Liver (tissue), 9 donors: Measurements from ENCODE around the gene SMYD3. TPM values are rescaled to one million over a fixed set of nuclear protein-coding genes. Genes with fewer than 3 reads are reported as not detected.

Source experiments
- DNase-seq: peaks from one replicate; pipeline ENCODE4 v3.0.0-alpha.2; 2017; ENCODE audit warnings: low spot score
- H3K27ac ChIP-seq, 2 donors: one replicate each; pipeline ENCODE4 v1.7.0; 2013; ENCODE audit warnings: inconsistent platforms in 2 of 2, low read length in 2 of 2, control low read depth in 1 of 2, low read depth in 1 of 2, mild to moderate bottlenecking in 1 of 2
- H3K27me3 ChIP-seq, 4 donors: one replicate each; pipeline versions ENCODE4 v1.6.1 to v1.7.0; 2013; ENCODE audit warnings: low read length in 3 of 4, inconsistent platforms in 1 of 4, mild to moderate bottlenecking in 1 of 4, moderate library complexity in 1 of 4; ENCODE audit not compliant: control insufficient read depth in 4 of 4, insufficient read depth in 4 of 4
- H3K36me3 ChIP-seq, 4 donors: one replicate each; pipeline versions ENCODE4 v1.6.1 to v1.7.0; 2013; ENCODE audit warnings: low read length in 3 of 4, mild to moderate bottlenecking in 3 of 4, low read depth in 1 of 4, moderate library complexity in 1 of 4; ENCODE audit not compliant: control insufficient read depth in 4 of 4, insufficient read depth in 3 of 4
- H3K4me1 ChIP-seq, 4 donors: one replicate each; pipeline versions ENCODE4 v1.6.1 to v1.7.0; 2013; ENCODE audit warnings: low read length in 3 of 4, mild to moderate bottlenecking in 3 of 4, moderate library complexity in 1 of 4; ENCODE audit not compliant: control insufficient read depth in 4 of 4, insufficient read depth in 4 of 4
- H3K4me3 ChIP-seq, 3 donors: one replicate each; pipeline versions ENCODE4 v1.6.1 to v1.7.0; 2013; ENCODE audit warnings: low read length in 3 of 3, control low read depth in 1 of 3, low read depth in 1 of 3, mild to moderate bottlenecking in 1 of 3
- H3K9ac ChIP-seq, 2 donors: one replicate each; pipeline ENCODE4 v1.7.0; 2013; ENCODE audit warnings: low read length in 2 of 2, mild to moderate bottlenecking in 2 of 2, moderate library complexity in 2 of 2, control low read depth in 1 of 2, low read depth in 1 of 2
- H3K9me3 ChIP-seq, 4 donors: one replicate each; pipeline versions ENCODE4 v1.6.1 to v1.7.0; 2013; ENCODE audit warnings: low read length in 3 of 4; ENCODE audit not compliant: control insufficient read depth in 4 of 4
- CTCF ChIP-seq: fragments of 150-350 bp; IDR thresholded peaks from 2 replicates; pipeline ENCODE4 v1.5.1; 2017; ENCODE audit warnings: improper control_type of control experiment, low read depth, low read length; ENCODE audit not compliant: missing input control
- EGR1 ChIP-seq, 2 donors: IDR thresholded peaks; 2 replicates each; pipeline ENCODE4 v1.6.1; 2016 to 2018; ENCODE audit warnings: antibody characterized with exemption in 2 of 2, low read depth in 2 of 2
- FOXA1 ChIP-seq: IDR thresholded peaks from 2 replicates; pipeline ENCODE4 v1.6.1; 2016; ENCODE audit warnings: antibody characterized with exemption
- FOXA2 ChIP-seq: IDR thresholded peaks from 2 replicates; pipeline ENCODE4 v1.6.1; 2016; ENCODE audit warnings: antibody characterized with exemption
- HNF4A ChIP-seq, 2 donors: conservative IDR thresholded peaks; 2 replicates each; pipeline ENCODE4 v1.6.1; 2016; ENCODE audit warnings: antibody characterized with exemption in 2 of 2, mild to moderate bottlenecking in 2 of 2
- HNF4G ChIP-seq: IDR thresholded peaks from 2 replicates; pipeline ENCODE4 v1.6.1; 2016; ENCODE audit warnings: antibody characterized with exemption
- NR2F2 ChIP-seq: IDR thresholded peaks from 2 replicates; pipeline ENCODE4 v1.6.1; 2016; ENCODE audit warnings: antibody characterized with exemption
- RAD21 ChIP-seq, 2 donors: IDR thresholded peaks; 2 replicates each; pipeline ENCODE4 v1.6.1; 2016; ENCODE audit warnings: antibody characterized with exemption in 2 of 2, mild to moderate bottlenecking in 2 of 2
- REST ChIP-seq: IDR thresholded peaks from 2 replicates; pipeline ENCODE4 v1.6.1; 2016; ENCODE audit warnings: antibody characterized with exemption, mild to moderate bottlenecking
- RXRA ChIP-seq, 2 donors: IDR thresholded peaks; 2 replicates each; pipeline ENCODE4 v1.6.1; 2017 to 2018; ENCODE audit warnings: antibody characterized with exemption in 2 of 2, mild to moderate bottlenecking in 1 of 2
- SP1 ChIP-seq: IDR thresholded peaks from 2 replicates; pipeline ENCODE4 v1.6.1; 2018; ENCODE audit warnings: antibody characterized with exemption, mild to moderate bottlenecking
- TAF1 ChIP-seq: conservative IDR thresholded peaks from 2 replicates; pipeline ENCODE4 v1.6.1; 2016; ENCODE audit warnings: antibody characterized with exemption, mild to moderate bottlenecking
- YY1 ChIP-seq: IDR thresholded peaks from 2 replicates; pipeline ENCODE4 v1.6.1; 2016; ENCODE audit warnings: antibody characterized with exemption, mild to moderate bottlenecking
- ZBTB33 ChIP-seq: IDR thresholded peaks from 2 replicates; pipeline ENCODE4 v1.6.1; 2016; ENCODE audit warnings: antibody characterized with exemption
- WGBS: extraction: QIAGEN DNeasy Blood & Tissue Kit; methylation state at CpG from one replicate; pipeline ENCODE4 v1.1.7; 2013; 5-methylcytosine and 5-hydroxymethylcytosine counted together
- polyA plus RNA-seq, 2 donors: library from polyadenylated mRNA; stranded (reverse) in 1 of 2; unstranded in 1 of 2; fragments of 200-250 nt in 1 of 2; fragments of >200 nt in 1 of 2; fragmentation: Nextera tagmentation in 1 of 2; extraction: Ambion mirVana in 1 of 2; gene quantifications; one replicate each; pipeline versions ENCODE4 v1.2.1 to v1.2.3, GENCODE V29; 2013 to 2015
- total RNA-seq, 2 donors: library from RNA; depleted of rRNA; stranded (reverse); fragments of >200 nt; gene quantifications; one replicate each; pipeline ENCODE4 v1.2.3, GENCODE V29; 2014
- donor health status: healthy.
- donor health status: healthy.
- donor health status: healthy.
- donor health status: healthy.
- donor health status: healthy.

The SMYD3 gene
- total and polyA plus RNA-seq, 4 donors, result 3.1 to 9.1 (median 8.0) TPM

- Histone ChIP-seq H3K27ac (no peak overlapping the region), H3K36me3 (no peaks in the 10 kb centered on the region), H3K4me3 (no peak overlapping the region), H3K9ac (no peak overlapping the region), H3K4me1 (no peaks in the 10 kb centered on the region), H3K27me3 (no peaks in the 10 kb centered on the region), H3K9me3 (no peaks in the 10 kb centered on the region)
- TF ChIP-seq TAF1 (no peak), FOXA2 (no peak), ZBTB33 (no peak), NR2F2 (no peak), CTCF (no peak), EGR1 (IDR thresholded peaks at IDR 0.05; ENCODE audit: low read depth in 2 of 2) (no peak), RAD21 (IDR thresholded peaks at IDR 0.05) (no peak), RXRA (IDR thresholded peaks at IDR 0.05) (no peak), FOXA1 (no peak), SP1 (no peak), HNF4A (conservative IDR thresholded peaks at IDR 0.05) (no peak), HNF4G (no peak)
- DNase-seq, result no peak
- WGBS, result 84% methylated on average over 6 of the region's 6 CpGs
Observed at GRCh38 chr1:246020211-246020954, 486.7 kb downstream of the SMYD3 start.

GRCh38 chr1:246018146-246018545 lies 488.9 kb downstream of the SMYD3 start:
- no peaks in the 10 kb centered on the region for H3K9me3 ChIP-seq
- H3K27me3 ChIP-seq, result no peaks in the 10 kb centered on the region
- H3K4me3 ChIP-seq, result no peak overlapping the region
- no peaks in the 10 kb centered on the region for H3K36me3 ChIP-seq
- H3K4me1 ChIP-seq, result no peaks in the 10 kb centered on the region
- H3K9ac ChIP-seq, result no peak overlapping the region
- TF ChIP-seq YY1 (no peak), HNF4A (conservative IDR thresholded peaks at IDR 0.05) (no peak)
- no peak for DNase-seq
- 92% methylated on average over 4 of the region's 4 CpGs for WGBS
- no peak overlapping the region for H3K27ac ChIP-seq

- Histone ChIP-seq H3K27me3 (no peaks in the 10 kb centered on the region), H3K36me3 (no peaks in the 10 kb centered on the region), H3K27ac (no peak overlapping the region), H3K4me3 (no peak overlapping the region), H3K9me3 (no peaks in the 10 kb centered on the region), H3K4me1 (no peaks in the 10 kb centered on the region), H3K9ac (no peak overlapping the region)
- 22% methylated on average over 5 of the region's 5 CpGs for WGBS
- no peak for DNase-seq
- TF ChIP-seq YY1, result no peak
- TF ChIP-seq RAD21 (IDR thresholded peaks at IDR 0.05), result peak; percentile 77 to 86
- no peak for TF ChIP-seq EGR1 (IDR thresholded peaks at IDR 0.05; ENCODE audit: low read depth in 2 of 2)
- TF ChIP-seq CTCF, result peak; percentile 69
- TF ChIP-seq RXRA (IDR thresholded peaks at IDR 0.05), result no peak
- no peak for TF ChIP-seq ZBTB33
- TF ChIP-seq SP1, result no peak
- no peak for TF ChIP-seq FOXA2
- no peak for TF ChIP-seq REST
Observed at GRCh38 chr1:246012341-246012740, 494.7 kb downstream of the SMYD3 start.
